HCT116 (cell line): ENCODE data around the gene SLAIN2. TPM values are rescaled to one million over a fixed set of nuclear protein-coding genes. Genes with fewer than 3 reads are reported as not detected.

ENCODE experiments used
- ATAC-seq: fragments of 200-7000 bp; cut with Tn5 transposase; 2 replicates; pipeline ENCODE4 v1.9.1; 2020; ENCODE audit warnings: mild to moderate bottlenecking, moderate library complexity
- BruUV-seq: library from RNA; stranded (reverse); fragments of 400-500 nt; replicated peaks from 2 replicates; lab custom pipeline; 2021; lab: Mats Ljungman, UMichigan
- CTCF ChIA-PET: fragments of 300-600 bp; sonication (Branson Sonifier 250); formaldehyde crosslinking; loops from one replicate; lab custom pipeline; 2021; ENCODE audit warnings: antibody characterized with exemption; lab: Charles Lee
- POLR2A ChIA-PET: fragments of 300-600, 350-600 bp; sonication (Branson Sonifier 250); formaldehyde crosslinking; loops from one replicate; lab custom pipeline; 2021; ENCODE audit warnings: antibody characterized with exemption; lab: Charles Lee
- RAD21 ChIA-PET, 2 experiments: fragments of 300-600 bp; sonication (Branson Sonifier 250); formaldehyde crosslinking; loops; one replicate each; lab custom pipeline; 2023; ENCODE audit warnings: low total read pairs in 2 of 2; ENCODE audit not compliant: uncharacterized antibody in 2 of 2, unreplicated experiment in 2 of 2, low non-redundant PET in 1 of 2; lab: Charles Lee
- DNase-seq: peaks from one replicate; pipeline ENCODE4 v3.0.0-alpha.2; 2010; ENCODE audit warnings: low read depth, low spot score
- H2AFZ ChIP-seq: fragments of 200-600 bp; shearing (Covaris generic), sonication (generic); 2 replicates; pipeline ENCODE4 v1.6.1; 2017; ENCODE audit warnings: low read depth, mixed run types, mixed read lengths, antibody characterized with exemption, low read length; ENCODE audit not compliant: poor library complexity, severe bottlenecking
- H3K27ac ChIP-seq: 2 replicates; pipeline ENCODE4 v1.5.1; 2012; ENCODE audit warnings: low read depth, low read length
- H3K27me3 ChIP-seq: fragments of 200-600 bp; sonication (generic); 2 replicates; pipeline ENCODE4 v1.6.1; 2016; ENCODE audit warnings: mixed run types, low read length, mixed read lengths; ENCODE audit not compliant: insufficient read depth
- H3K36me3 ChIP-seq, 2 experiments: fragments of 200-500 bp in 1 of 2; fragments of 200-600 bp in 1 of 2; sonication (Bioruptor generic) in 1 of 2; sonication (generic) in 1 of 2; 2 replicates each; pipeline versions ENCODE4 v1.5.1 to v1.6.1; 2014 to 2016; ENCODE audit warnings: low read length in 2 of 2, inconsistent platforms in 1 of 2, mixed read lengths in 1 of 2, mixed run types in 1 of 2; ENCODE audit not compliant: insufficient read depth in 2 of 2, control insufficient read depth in 1 of 2
- H3K4me1 ChIP-seq, 2 experiments: fragments of 200-600 bp in 1 of 2; sonication (generic) in 1 of 2; 2 replicates each; pipeline versions ENCODE4 v1.5.1 to v1.6.1; 2012 to 2017; ENCODE audit warnings: low read length in 2 of 2, inconsistent platforms in 1 of 2, mild to moderate bottlenecking in 1 of 2, mixed read lengths in 1 of 2, mixed run types in 1 of 2, moderate library complexity in 1 of 2; ENCODE audit not compliant: insufficient read depth in 2 of 2, control insufficient read depth in 1 of 2
- H3K4me2 ChIP-seq: fragments of 200-600 bp; sonication (generic); 2 replicates; pipeline ENCODE4 v1.6.1; 2017; ENCODE audit warnings: mixed run types, low read length, mixed read lengths
- H3K4me3 ChIP-seq, 2 experiments: fragments of 200-600 bp in 1 of 2; sonication (generic) in 1 of 2; replicated peaks in 1 of 2; 2 replicates each; pipeline ENCODE4 v1.5.1; 2011 to 2016; ENCODE audit warnings: low read length in 2 of 2, control low read depth in 1 of 2, low read depth in 1 of 2, mild to moderate bottlenecking in 1 of 2, mixed read lengths in 1 of 2, mixed run types in 1 of 2
- H3K79me2 ChIP-seq: fragments of 200-600 bp; sonication (generic); 2 replicates; pipeline ENCODE4 v1.6.1; 2017; ENCODE audit warnings: mild to moderate bottlenecking, mixed run types, low read length, moderate library complexity, mixed read lengths; ENCODE audit not compliant: insufficient read depth
- H3K9ac ChIP-seq: fragments of 200-600 bp; sonication (generic); 2 replicates; pipeline ENCODE4 v1.6.1; 2016; ENCODE audit warnings: low read length, mixed read lengths
- H3K9me2 ChIP-seq: fragments of 200-600 bp; sonication (generic), shearing (Covaris generic); 2 replicates; pipeline ENCODE4 v1.6.1; 2017; ENCODE audit warnings: mixed run types, mild to moderate bottlenecking, moderate library complexity; ENCODE audit not compliant: insufficient read depth
- H3K9me3 ChIP-seq, 2 experiments: fragments of 200-500 bp in 1 of 2; fragments of 200-600 bp in 1 of 2; sonication (Bioruptor generic) in 1 of 2; sonication (generic) in 1 of 2; 2 replicates each; pipeline ENCODE4 v1.6.1; 2014 to 2017; ENCODE audit warnings: low read length in 2 of 2, mixed read lengths in 2 of 2, inconsistent platforms in 1 of 2, low read depth in 1 of 2, mild to moderate bottlenecking in 1 of 2, mixed run types in 1 of 2, moderate library complexity in 1 of 2; ENCODE audit not compliant: control insufficient read depth in 1 of 2, insufficient read depth in 1 of 2
- H4K20me1 ChIP-seq: fragments of 200-600 bp; sonication (generic), shearing (Covaris generic); 2 replicates; pipeline ENCODE4 v1.6.1; 2017; ENCODE audit warnings: mixed run types, mild to moderate bottlenecking, moderate library complexity; ENCODE audit not compliant: insufficient read depth
- ATF3 ChIP-seq: IDR thresholded peaks from 2 replicates; pipeline ENCODE4 v1.6.1; 2012
- CBX3 ChIP-seq: IDR thresholded peaks from 2 replicates; pipeline ENCODE4 v1.6.1; 2012; ENCODE audit warnings: low read depth
- CTCF ChIP-seq, 3 experiments: fragments of 200-600 bp in 1 of 3; sonication (generic) in 1 of 3; IDR thresholded peaks in 2 of 3; conservative IDR thresholded peaks in 1 of 3; 2 replicates each; pipeline ENCODE4 v1.5.1; 2012 to 2017; ENCODE audit warnings: low read depth in 2 of 3, low read length in 2 of 3, antibody characterized with exemption in 1 of 3, borderline replicate concordance in 1 of 3, control low read depth in 1 of 3, mild to moderate bottlenecking in 1 of 3, mixed read lengths in 1 of 3, mixed run types in 1 of 3, moderate library complexity in 1 of 3; ENCODE audit not compliant: insufficient read depth in 1 of 3
- EGR1 ChIP-seq: IDR thresholded peaks from 2 replicates; pipeline ENCODE4 v1.6.1; 2012; ENCODE audit warnings: low read depth
- ELF1 ChIP-seq: IDR thresholded peaks from 2 replicates; pipeline ENCODE4 v1.6.1; 2012; ENCODE audit warnings: low read depth, borderline replicate concordance
- EZH2 ChIP-seq: fragments of 200-600 bp; sonication (generic); IDR thresholded peaks from 2 replicates; pipeline ENCODE4 v1.6.1; 2017; ENCODE audit warnings: antibody characterized with exemption, mixed run types
- EZH2phosphoT487 ChIP-seq: fragments of 200-600 bp; IDR thresholded peaks from 2 replicates; pipeline ENCODE4 v1.6.1; 2018; ENCODE audit warnings: antibody characterized with exemption, borderline replicate concordance
- JUND ChIP-seq: IDR thresholded peaks from 2 replicates; pipeline ENCODE4 v1.6.1; 2012
- MAX ChIP-seq: IDR thresholded peaks from 2 replicates; pipeline ENCODE4 v1.6.1; 2012
- POLR2A ChIP-seq: IDR thresholded peaks from 2 replicates; pipeline ENCODE4 v1.7.0; 2011; ENCODE audit warnings: borderline replicate concordance; ENCODE audit not compliant: insufficient read depth, insufficient read length; ENCODE audit errors: extremely low read depth
- POLR2AphosphoS5 ChIP-seq: IDR thresholded peaks from 2 replicates; pipeline ENCODE4 v1.6.1; 2011; ENCODE audit warnings: mild to moderate bottlenecking, low read depth, low read length, moderate library complexity
- SIN3A ChIP-seq: IDR thresholded peaks from 2 replicates; pipeline ENCODE4 v1.6.1; 2012; ENCODE audit warnings: low read depth
- TCF7L2 ChIP-seq: IDR thresholded peaks from 2 replicates; pipeline ENCODE4 v1.7.0; 2011; ENCODE audit warnings: borderline replicate concordance, inconsistent platforms; ENCODE audit not compliant: insufficient read depth, insufficient read length; ENCODE audit errors: extremely low read depth
- ZNF274 ChIP-seq: fragments of 200-500 bp; sonication (Bioruptor generic); IDR thresholded peaks from 2 replicates; pipeline ENCODE4 v1.6.1; 2014; ENCODE audit warnings: mild to moderate bottlenecking, low read depth, low read length, inconsistent platforms
- intact Hi-C: fragments of 100-400 bp; cut with micrococcal nuclease; formaldehyde crosslinking; loops from 2 replicates; pipeline ENCODE4 v1.10.0; 2022
- total RNA-seq: library from RNA; stranded (reverse); gene quantifications from one replicate; pipeline ENCODE4 v1.2.1, GENCODE V29; 2021; ENCODE audit not compliant: unreplicated experiment

Gene SLAIN2
- total RNA-seq, 1 experiment from 2014 or later, result 50.3 TPM

GRCh38 chr4:48432017-48432416 lies 90.7 kb downstream of the SLAIN2 start:
- BruUV-seq, result no TSS peak
- intact Hi-C loops, result no loop called here
- Histone ChIP-seq H3K9me2 (no peaks in the 10 kb centered on the region), H3K4me1 (no peaks in the 10 kb centered on the region), H3K36me3 (no peaks in the 10 kb centered on the region; a peak in 1 of 4 replicates), H3K4me3 (no peak overlapping the region), H3K27me3 (no peaks in the 10 kb centered on the region), H3K9ac (no peak overlapping the region), H3K9me3 (no peaks in the 10 kb centered on the region), H3K79me2 (no peaks in the 10 kb centered on the region), H2AFZ (no peak overlapping the region), H3K4me2 (no peak overlapping the region), H3K27ac (no peak overlapping the region)
- ChIA-PET POLR2A (no interaction called here), RAD21 (no interaction called here), CTCF (no interaction called here)
- ATAC-seq (no peak), DNase-seq (no peak)
- no peak for TF ChIP-seq POLR2AphosphoS5
- TF ChIP-seq EGR1, result no peak
- no peak for TF ChIP-seq ZNF274
- TF ChIP-seq SIN3A, result no peak
- TF ChIP-seq CBX3, result no peak
- no peak for TF ChIP-seq EZH2
- no peak for TF ChIP-seq EZH2phosphoT487
- TF ChIP-seq CTCF (IDR thresholded peaks at IDR 0.05 in 2 of 3, conservative IDR thresholded peaks at IDR 0.05 in 1 of 3; ENCODE audit: borderline replicate concordance in 1 of 3, insufficient read depth in 1 of 3, low read depth in 2 of 3, low read length in 2 of 3), result no peak
- no peak for TF ChIP-seq POLR2A
- TF ChIP-seq ATF3, result no peak
- TF ChIP-seq TCF7L2, result no peak
- TF ChIP-seq ELF1, result no peak
- TF ChIP-seq MAX, result no peak
- no peak for TF ChIP-seq JUND
- TF ChIP-seq, all 23 proteins: peak for 0
- no peaks in the 10 kb centered on the region for H4K20me1 ChIP-seq
